ENCODE results near the gene ALK.

ALK gene

GRCh38 chr2:29787473-29788465 lies 133.6 kb downstream of the ALK start:
- ChIA-PET CTCF (interaction anchor here (1.0 to 2.7 kb wide), 5 partner anchors 9 to 151 kb away, joined by 3 to 7 read pairs (median 3); no protein-coding TSS in a partner anchor), POLR2A (no interaction called here)
- TF ChIP-seq CTCF (IDR thresholded peaks at IDR 0.05; ENCODE audit: control extremely low read depth, extremely low read depth, low read depth, missing control alignments): no peak
- no peak for DNase-seq (ENCODE audit: extremely low spot score)

- no peak for TF ChIP-seq CTCF (IDR thresholded peaks at IDR 0.05; ENCODE audit: control extremely low read depth, extremely low read depth, low read depth, missing control alignments)
- ChIA-PET POLR2A (no interaction called here), CTCF (no interaction called here)
- DNase-seq (ENCODE audit: extremely low spot score): no peak
Observed at GRCh38 chr2:29786361-29786760, 135.0 kb downstream of the ALK start.

- ChIA-PET CTCF (interaction anchor here (1.1 to 1.7 kb wide), 2 partner anchors 17 to 27 kb away, joined by 3 read pairs; no protein-coding TSS in a partner anchor), POLR2A (no interaction called here)
- TF ChIP-seq CTCF (IDR thresholded peaks at IDR 0.05; ENCODE audit: control extremely low read depth, extremely low read depth, low read depth, missing control alignments): no peak
- DNase-seq (ENCODE audit: extremely low spot score): no peak
Observed at GRCh38 chr2:29783666-29784065, 137.7 kb downstream of the ALK start.

- no peak for TF ChIP-seq CTCF (IDR thresholded peaks at IDR 0.05; ENCODE audit: control extremely low read depth, extremely low read depth, low read depth, missing control alignments)
- ChIA-PET POLR2A (no interaction called here), CTCF (interaction anchor here (1.1 kb wide), 1 partner anchor 18 kb away, joined by 3 read pairs; no protein-coding TSS in a partner anchor)
- DNase-seq (ENCODE audit: extremely low spot score): no peak
Observed at GRCh38 chr2:29782549-29783458, 138.6 kb downstream of the ALK start.

- CTCF ChIA-PET: no interaction called here
Observed at GRCh38 chr2:29782087-29782486, 139.3 kb downstream of the ALK start.

More at GRCh38 chr2:29782087-29782486, 139.3 kb downstream of the ALK start:
- TF ChIP-seq CTCF (IDR thresholded peaks at IDR 0.05; ENCODE audit: control extremely low read depth, extremely low read depth, low read depth, missing control alignments): no peak
- DNase-seq (ENCODE audit: extremely low spot score): no peak
- POLR2A ChIA-PET: no interaction called here

Data from GM10248 (cell line).